PC-3 (cell line): Measurements from ENCODE around the gene SYVN1.

Source experiments
- EZH2 ChIP-seq: fragments of 300-600 bp; sonication (generic); IDR thresholded peaks from one replicate; pipeline ENCODE4 v1.6.1; 2017; ENCODE audit warnings: antibody characterized with exemption, mild to moderate bottlenecking, low read length; ENCODE audit not compliant: unreplicated experiment
- EZH2phosphoT487 ChIP-seq: fragments of 300-600 bp; sonication (generic); IDR thresholded peaks from 2 replicates; pipeline ENCODE4 v1.6.1; 2018; ENCODE audit warnings: mild to moderate bottlenecking, antibody characterized with exemption, low read length, borderline replicate concordance
- TF ChIP-seq, protein P1 (sequence below): fragments of 300-600 bp; sonication (generic); conservative IDR thresholded peaks from 2 replicates; pipeline ENCODE4 v1.5.1; 2017; ENCODE audit warnings: antibody characterized with exemption, low read depth, mild to moderate bottlenecking, low read length

DNA sequence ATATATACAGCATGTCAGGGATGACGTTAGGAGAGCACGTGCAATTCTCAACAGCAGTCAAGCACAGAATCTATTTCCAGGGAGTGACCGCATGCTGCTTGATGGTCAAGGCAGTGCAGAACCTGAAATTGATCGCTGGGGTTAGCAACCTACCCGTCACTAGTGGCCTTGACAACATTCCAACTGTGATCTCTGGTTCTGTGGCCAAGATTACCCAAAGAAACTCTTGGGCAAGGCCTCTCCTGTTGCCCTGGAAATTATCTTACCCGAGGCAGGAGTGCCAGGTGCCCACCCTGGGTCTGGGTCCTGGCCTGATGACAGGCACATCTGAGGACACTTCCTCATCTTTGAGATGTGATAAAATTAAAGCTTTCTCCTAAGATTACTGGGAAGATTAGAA lies 20.5 kb downstream of the SYVN1 start:
- TF ChIP-seq, protein P1, sequence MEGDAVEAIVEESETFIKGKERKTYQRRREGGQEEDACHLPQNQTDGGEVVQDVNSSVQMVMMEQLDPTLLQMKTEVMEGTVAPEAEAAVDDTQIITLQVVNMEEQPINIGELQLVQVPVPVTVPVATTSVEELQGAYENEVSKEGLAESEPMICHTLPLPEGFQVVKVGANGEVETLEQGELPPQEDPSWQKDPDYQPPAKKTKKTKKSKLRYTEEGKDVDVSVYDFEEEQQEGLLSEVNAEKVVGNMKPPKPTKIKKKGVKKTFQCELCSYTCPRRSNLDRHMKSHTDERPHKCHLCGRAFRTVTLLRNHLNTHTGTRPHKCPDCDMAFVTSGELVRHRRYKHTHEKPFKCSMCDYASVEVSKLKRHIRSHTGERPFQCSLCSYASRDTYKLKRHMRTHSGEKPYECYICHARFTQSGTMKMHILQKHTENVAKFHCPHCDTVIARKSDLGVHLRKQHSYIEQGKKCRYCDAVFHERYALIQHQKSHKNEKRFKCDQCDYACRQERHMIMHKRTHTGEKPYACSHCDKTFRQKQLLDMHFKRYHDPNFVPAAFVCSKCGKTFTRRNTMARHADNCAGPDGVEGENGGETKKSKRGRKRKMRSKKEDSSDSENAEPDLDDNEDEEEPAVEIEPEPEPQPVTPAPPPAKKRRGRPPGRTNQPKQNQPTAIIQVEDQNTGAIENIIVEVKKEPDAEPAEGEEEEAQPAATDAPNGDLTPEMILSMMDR: no peak
- TF ChIP-seq EZH2: no peak
- TF ChIP-seq EZH2phosphoT487: no peak
